ENCODE data around the gene SLC9C2.
"Not testable (repeated sequence)": the region's sequence is repeated elsewhere in the genome, so short reads cannot be mapped to it uniquely, and the experiment has no call there.

The SLC9C2 gene

GRCh38 chr1:173529106-173529505 is 73.8 kb downstream of the SLC9C2 start:
- DNase-seq = no peak

DNA sequence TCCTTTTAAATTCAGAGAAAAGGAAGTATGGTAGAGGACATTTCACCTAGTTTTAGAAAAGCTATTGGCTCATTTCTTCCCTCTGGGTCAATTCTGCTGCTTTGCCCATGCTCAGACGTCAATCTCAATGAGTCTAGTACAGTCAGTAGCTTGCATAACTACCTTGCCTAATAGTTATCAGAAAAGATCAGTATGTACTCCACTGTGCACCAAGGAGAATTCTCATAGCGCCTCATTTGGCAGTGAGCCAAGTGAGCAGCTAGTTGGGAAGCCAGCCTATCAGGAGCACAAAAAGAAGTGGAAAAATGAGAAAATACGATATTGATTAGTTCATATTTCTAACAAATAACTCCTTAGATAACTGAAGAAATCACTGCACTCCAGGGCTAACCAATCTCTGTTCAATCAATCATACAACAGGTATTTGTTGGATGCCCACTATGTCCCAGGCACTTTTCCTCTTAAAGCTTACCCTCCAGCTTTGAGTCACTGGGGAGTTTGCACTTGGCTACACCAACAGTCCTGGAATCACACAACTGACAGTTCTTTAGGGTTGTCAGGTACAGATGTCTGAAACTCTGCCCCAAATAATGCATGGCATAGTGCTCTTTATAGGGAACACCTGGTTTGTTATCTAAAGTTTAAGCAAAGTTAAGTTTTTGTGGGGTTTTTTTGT is 75.6 kb downstream of the SLC9C2 start:
- DNase-seq = no peak

DNA sequence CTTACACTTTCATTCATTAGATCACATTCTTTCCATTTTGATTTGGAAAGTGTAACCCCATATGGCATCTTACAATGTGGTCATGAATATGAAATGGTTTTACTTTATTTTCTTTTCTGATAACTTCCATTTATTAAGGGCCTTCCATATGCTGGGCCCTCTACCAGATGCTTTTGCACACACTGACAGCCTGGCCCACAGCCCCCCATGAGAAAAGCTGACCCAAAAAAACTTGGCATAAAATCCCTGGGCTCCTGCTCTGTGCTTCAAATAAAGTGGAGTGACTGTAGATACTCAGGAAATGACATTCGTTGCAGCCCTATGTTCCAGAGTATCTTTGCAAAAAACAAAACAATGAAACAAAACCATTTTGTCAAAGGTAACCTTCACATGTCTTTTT is 76.9 kb downstream of the SLC9C2 start:
- DNase-seq = no peak

GRCh38 chr1:173523329-173523728 is 79.5 kb downstream of the SLC9C2 start:
- no peak for DNase-seq

- no peak for DNase-seq
Observed at GRCh38 chr1:173520799-173521198, 82.1 kb downstream of the SLC9C2 start.

DNA sequence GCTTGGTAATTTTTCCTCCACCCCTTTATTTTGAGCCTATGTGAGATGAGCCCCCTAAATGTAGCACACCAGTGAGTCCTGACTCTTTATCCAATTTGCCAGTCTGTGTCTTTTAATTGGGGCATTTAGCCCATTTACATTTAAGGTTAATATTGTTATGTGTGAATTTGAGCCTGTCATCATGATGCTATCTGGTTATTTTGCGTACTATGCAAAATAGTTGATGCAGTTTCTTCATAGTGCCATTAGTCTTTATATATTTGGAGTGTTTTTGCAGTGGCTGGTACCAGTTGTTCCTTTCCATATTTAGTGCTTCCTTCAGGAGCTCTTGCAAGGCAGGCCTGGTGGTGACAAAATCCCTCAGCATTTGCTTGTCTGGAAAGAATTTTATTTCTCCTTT is 88.4 kb downstream of the SLC9C2 start:
- DNase-seq = not testable (repeated sequence)

DNA sequence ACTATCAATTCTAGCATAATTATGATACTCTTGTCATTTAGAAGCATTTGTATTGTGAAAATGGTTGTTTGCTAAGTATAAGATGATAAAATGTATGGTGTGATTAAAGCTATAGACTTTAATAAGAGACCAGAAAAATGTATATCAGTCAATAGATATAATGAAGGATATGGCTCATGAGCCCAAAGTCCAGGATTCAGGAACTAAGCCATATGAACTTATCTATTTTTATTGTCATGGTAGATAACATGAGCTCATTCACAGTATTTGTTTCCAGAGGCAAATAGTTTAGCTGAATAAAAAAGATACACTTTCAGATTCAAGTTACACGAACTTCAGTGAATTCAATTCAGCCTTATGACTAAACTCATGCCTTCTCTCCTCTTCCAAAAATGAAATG is 93.1 kb downstream of the SLC9C2 start:
- no peak for DNase-seq

GRCh38 chr1:173508541-173508940 is 94.3 kb downstream of the SLC9C2 start:
- DNase-seq = no peak

- DNase-seq = no peak
Observed at GRCh38 chr1:173507847-173508209, 95.0 kb downstream of the SLC9C2 start.

DNA sequence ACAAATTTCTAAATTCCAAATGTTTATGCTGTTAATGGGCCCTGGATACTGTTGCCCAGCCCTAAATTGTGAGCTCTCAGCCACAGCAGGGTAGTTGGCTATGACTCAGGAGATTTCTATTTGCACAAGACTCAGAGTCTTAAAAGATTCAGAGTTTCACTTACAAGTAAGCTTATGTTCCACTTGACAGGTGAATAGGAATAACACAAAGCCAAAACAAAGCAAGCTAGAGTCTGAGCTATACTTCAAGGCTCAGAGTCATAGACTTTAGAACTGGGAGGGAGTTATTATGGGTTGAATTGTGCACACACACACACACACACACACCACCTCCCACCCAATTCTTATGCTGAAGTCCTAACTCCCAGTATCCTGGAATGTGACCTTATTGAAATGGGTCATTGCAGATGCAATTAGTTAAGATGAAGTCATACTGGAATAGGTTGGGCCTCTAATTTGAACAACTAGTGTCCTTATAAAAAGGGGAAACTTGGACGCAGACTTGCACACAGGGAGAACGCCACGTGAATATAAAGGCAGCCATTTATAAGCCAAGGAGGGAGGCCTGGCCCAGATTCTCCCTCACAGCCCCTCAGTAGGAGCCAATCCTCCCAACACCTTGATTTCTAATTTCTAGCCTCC is 95.5 kb downstream of the SLC9C2 start:
- no peak for DNase-seq

GRCh38 chr1:173506437-173506836 is 96.4 kb downstream of the SLC9C2 start:
- no peak for DNase-seq

DNA sequence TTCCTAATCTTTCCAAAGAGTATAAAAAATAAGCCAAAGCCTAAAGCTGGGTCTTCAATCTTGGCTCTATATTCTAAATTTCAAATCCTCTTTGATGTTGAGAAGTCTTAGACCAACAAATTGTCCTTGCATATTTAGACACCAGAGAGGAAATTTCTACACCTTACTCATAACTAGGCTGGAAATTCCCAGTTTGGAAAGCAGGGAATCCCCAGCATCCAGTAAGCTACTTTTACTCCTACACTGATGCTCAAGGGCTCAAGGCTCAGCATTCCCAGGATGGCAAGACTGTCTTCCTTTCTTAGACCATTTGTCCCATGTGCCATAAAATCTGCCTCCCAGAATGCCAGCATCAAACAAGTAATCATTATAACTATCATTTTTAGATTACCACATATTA is 97.5 kb downstream of the SLC9C2 start:
- no peak for DNase-seq

- no peak for DNase-seq
Observed at GRCh38 chr1:173504268-173504667, 98.6 kb downstream of the SLC9C2 start.

- no peak for DNase-seq
Observed at GRCh38 chr1:173503391-173503790, 99.5 kb downstream of the SLC9C2 start.

GRCh38 chr1:173502104-173502503 is 100.8 kb downstream of the SLC9C2 start:
- no peak for DNase-seq

DNA sequence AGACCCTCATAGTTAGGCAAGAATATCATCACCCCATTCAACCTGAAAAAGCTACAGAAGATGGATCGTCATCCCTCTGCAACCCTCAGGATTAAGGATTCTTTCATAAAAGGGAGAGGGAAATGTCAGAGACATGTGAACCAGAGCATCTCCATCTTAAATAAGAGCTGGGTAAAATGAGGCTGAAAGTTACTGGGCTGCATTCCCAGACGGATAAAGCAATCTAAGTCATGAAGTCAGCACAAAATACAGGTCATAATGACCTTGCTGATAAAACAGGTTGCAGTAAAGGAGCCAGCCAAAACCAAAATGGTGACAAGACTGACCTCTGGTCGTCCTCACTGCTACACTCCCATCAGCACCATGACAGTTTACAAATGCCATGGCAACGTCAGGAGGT is 103.1 kb downstream of the SLC9C2 start:
- no peak for DNase-seq

DNA sequence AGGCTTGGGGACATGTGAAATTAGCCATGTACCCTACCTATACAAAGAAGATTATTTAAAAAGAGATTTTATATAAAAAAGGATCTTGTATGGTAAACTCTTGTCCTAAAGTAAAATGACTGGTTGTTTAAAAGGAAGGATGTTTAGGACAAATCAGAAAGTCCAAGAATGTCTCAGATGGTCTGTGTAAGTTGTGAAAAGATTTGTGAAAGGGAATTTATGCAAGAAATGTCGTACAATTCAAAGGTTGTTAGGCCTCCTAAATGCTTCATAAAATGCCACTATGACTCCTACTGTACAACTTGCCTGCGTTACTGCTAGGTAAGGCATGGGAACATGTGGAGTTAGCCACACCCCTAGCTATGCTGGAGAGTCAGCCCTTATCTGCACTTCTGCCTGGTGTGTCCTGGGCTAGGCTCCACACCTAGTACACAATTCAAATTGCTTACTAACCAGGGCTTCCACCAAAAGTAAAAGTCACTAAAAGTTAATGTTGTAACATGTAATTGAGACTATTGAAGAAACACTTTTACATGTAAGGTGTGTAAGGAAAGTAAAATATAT is 106.0 kb downstream of the SLC9C2 start:
- DNase-seq = no peak

DNA sequence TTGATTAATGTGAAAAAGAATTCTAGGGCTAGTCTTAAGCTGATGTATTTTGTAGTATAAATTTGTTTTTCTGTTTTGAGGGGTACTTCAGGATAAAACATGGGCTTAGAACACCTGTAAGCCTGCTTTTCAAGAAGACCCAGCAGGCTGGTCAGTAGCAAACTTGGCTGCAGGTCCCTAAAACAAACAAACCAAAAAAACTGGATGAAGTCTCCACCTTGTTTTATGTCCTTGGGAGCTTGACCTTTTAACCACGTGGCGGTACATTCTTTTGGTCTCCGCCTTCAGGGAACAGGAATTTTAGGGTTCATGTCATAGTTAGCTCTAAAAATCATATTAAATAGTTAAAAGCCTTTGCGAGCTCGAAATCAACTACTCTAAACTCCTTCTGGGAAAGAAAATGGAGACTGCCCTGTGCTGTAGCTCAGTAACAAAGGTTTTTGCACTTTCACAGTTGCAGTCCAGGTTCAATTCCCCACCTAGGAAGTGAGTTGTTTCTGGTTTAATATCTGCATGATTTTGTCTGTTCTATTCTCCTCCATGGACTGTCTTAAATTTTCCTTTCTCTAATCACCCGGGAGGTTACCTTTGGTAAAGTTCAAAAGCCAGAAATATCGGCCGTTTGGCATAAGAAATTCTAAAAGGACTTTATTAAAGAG is 107.1 kb downstream of the SLC9C2 start:
- no peak for DNase-seq

- not testable (repeated sequence) for DNase-seq
Observed at GRCh38 chr1:173493125-173493524, 109.7 kb downstream of the SLC9C2 start.

GRCh38 chr1:173491508-173491907 is 111.4 kb downstream of the SLC9C2 start:
- DNase-seq = no peak

DNA sequence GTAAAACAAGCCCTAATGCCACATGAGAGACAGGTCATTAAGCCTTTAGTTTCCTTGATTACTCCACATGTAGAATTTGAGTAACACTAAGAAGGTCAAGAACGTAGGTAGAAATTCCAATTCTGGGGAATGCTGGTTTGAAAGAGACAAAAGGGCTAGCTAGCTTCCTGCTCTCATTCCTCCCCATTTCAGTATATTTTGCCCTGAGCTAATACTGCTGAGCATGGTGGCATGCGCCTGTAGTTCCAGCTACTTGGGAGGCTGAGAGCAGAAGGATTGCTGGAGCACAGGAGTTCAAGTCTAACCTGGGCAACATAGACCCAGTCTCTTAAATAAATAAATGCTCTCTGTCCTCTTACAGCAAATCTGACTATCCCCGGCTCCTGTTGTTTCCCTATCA is 112.9 kb downstream of the SLC9C2 start:
- no peak for DNase-seq

DNA sequence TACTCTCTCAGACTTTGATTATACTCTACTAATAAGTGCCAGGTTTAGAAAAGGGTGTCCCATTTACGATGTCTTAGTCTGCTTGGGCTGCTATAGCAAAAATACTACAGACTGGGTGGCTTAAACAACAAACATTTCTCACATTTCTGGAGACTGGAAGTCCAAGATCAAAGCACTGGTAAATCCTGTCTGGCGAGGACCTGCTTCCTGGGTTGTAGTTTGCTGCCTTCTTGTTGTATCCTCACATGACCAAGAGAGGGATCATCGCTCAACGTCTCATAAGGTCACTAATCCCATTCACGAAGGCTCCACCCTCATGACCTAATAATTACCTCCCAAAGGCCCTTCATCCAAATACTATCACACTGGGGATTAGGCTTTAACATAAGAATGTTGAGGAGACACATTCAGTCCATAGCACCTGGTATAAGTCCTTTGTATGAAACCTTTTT is 113.7 kb downstream of the SLC9C2 start:
- DNase-seq = no peak

GRCh38 chr1:173488001-173488400 is 114.9 kb downstream of the SLC9C2 start:
- DNase-seq = no peak

DNA sequence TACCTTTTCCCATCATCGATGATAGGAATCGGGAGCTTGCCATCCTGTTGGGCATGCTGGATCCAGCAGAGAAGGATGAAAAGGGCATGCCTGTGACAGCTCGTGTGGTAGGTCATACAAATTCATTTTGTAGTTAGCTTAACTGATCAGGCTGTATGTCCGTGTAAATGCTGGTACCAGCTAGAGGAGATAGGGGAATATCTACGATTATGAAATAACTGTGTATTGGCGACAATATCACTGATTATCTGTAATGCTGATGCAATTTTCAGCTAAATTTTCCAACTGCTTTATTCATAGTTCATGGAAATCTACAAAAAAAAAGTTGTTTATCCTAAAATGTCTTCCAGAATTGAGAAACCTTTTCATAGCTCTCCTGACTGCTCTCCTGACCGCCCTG is 117.5 kb downstream of the SLC9C2 start:
- no peak for DNase-seq
